PC-3 (cell line): ENCODE measurements around the gene CACNA1D.

Source experiments
- EZH2 ChIP-seq: fragments of 300-600 bp; sonication (generic); IDR thresholded peaks from one replicate; pipeline ENCODE4 v1.6.1; 2017; ENCODE audit warnings: antibody characterized with exemption, mild to moderate bottlenecking, low read length; ENCODE audit not compliant: unreplicated experiment
- TF ChIP-seq, protein P1 (sequence below): fragments of 300-600 bp; sonication (generic); conservative IDR thresholded peaks from 2 replicates; pipeline ENCODE4 v1.5.1; 2017; ENCODE audit warnings: antibody characterized with exemption, low read depth, mild to moderate bottlenecking, low read length

DNA sequence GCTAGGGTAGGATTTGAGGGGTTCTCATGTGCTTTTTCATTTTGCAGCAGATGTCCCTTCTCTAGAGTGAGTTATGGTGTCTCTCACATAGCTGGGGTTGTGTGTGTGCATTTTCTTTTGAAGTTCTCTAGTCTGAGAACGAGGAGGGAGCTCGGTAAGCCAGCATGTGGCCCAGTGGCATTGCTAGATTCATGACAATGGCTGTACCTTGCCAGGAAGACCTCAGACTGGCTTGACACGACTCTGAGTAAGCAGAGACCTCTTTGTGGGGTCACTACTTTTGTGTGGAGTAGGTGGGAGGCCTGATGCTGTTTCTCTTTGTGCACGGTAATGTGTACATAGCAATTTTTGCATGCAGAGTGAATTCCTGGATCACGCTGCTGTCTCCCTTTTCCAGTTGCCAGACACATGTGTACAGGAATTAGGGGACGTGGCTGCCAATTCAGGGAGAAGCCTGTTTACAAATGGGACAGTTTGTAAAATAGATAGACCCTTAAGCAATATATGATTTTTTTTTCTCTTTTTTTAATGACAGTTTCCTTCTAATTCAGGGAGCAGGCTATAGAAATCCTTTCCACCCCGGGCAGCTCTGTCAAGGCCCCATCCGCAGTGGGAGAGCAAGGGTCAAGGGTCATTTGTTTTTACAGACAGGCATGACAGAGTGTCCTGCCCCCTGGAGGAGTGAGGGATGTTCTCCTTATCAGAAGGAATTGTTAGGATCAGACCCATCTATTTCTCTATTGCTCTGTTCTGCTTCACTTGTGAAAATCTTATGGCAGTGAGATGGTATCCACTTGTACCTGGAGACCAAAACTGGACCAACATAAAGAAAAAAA lies 4.6 kb downstream of the CACNA1D start:
- TF ChIP-seq, protein P1, sequence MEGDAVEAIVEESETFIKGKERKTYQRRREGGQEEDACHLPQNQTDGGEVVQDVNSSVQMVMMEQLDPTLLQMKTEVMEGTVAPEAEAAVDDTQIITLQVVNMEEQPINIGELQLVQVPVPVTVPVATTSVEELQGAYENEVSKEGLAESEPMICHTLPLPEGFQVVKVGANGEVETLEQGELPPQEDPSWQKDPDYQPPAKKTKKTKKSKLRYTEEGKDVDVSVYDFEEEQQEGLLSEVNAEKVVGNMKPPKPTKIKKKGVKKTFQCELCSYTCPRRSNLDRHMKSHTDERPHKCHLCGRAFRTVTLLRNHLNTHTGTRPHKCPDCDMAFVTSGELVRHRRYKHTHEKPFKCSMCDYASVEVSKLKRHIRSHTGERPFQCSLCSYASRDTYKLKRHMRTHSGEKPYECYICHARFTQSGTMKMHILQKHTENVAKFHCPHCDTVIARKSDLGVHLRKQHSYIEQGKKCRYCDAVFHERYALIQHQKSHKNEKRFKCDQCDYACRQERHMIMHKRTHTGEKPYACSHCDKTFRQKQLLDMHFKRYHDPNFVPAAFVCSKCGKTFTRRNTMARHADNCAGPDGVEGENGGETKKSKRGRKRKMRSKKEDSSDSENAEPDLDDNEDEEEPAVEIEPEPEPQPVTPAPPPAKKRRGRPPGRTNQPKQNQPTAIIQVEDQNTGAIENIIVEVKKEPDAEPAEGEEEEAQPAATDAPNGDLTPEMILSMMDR = no peak
- no peak for TF ChIP-seq EZH2
